HCT116 (cell line): Measurements from ENCODE around the gene ZNF595. TPM values are rescaled to one million over a fixed set of nuclear protein-coding genes. Genes with fewer than 3 reads are reported as not detected.

ENCODE experiments used
- ATAC-seq: fragments of 200-7000 bp; cut with Tn5 transposase; 2 replicates; pipeline ENCODE4 v1.9.1; 2020; ENCODE audit warnings: mild to moderate bottlenecking, moderate library complexity
- BruUV-seq: library from RNA; stranded (reverse); fragments of 400-500 nt; replicated peaks from 2 replicates; lab custom pipeline; 2021; lab: Mats Ljungman, UMichigan
- CTCF ChIA-PET: fragments of 300-600 bp; sonication (Branson Sonifier 250); formaldehyde crosslinking; loops from one replicate; lab custom pipeline; 2021; ENCODE audit warnings: antibody characterized with exemption; lab: Charles Lee
- POLR2A ChIA-PET: fragments of 300-600, 350-600 bp; sonication (Branson Sonifier 250); formaldehyde crosslinking; loops from one replicate; lab custom pipeline; 2021; ENCODE audit warnings: antibody characterized with exemption; lab: Charles Lee
- RAD21 ChIA-PET, 2 experiments: fragments of 300-600 bp; sonication (Branson Sonifier 250); formaldehyde crosslinking; loops; one replicate each; lab custom pipeline; 2023; ENCODE audit warnings: low total read pairs in 2 of 2; ENCODE audit not compliant: uncharacterized antibody in 2 of 2, unreplicated experiment in 2 of 2, low non-redundant PET in 1 of 2; lab: Charles Lee
- DNase-seq: peaks from one replicate; pipeline ENCODE4 v3.0.0-alpha.2; 2010; ENCODE audit warnings: low read depth, low spot score
- H2AFZ ChIP-seq: fragments of 200-600 bp; shearing (Covaris generic), sonication (generic); 2 replicates; pipeline ENCODE4 v1.6.1; 2017; ENCODE audit warnings: low read depth, mixed run types, mixed read lengths, antibody characterized with exemption, low read length; ENCODE audit not compliant: poor library complexity, severe bottlenecking
- H3K27ac ChIP-seq: 2 replicates; pipeline ENCODE4 v1.5.1; 2012; ENCODE audit warnings: low read depth, low read length
- H3K27me3 ChIP-seq: fragments of 200-600 bp; sonication (generic); 2 replicates; pipeline ENCODE4 v1.6.1; 2016; ENCODE audit warnings: mixed run types, low read length, mixed read lengths; ENCODE audit not compliant: insufficient read depth
- H3K36me3 ChIP-seq, 2 experiments: fragments of 200-500 bp in 1 of 2; fragments of 200-600 bp in 1 of 2; sonication (Bioruptor generic) in 1 of 2; sonication (generic) in 1 of 2; 2 replicates each; pipeline versions ENCODE4 v1.5.1 to v1.6.1; 2014 to 2016; ENCODE audit warnings: low read length in 2 of 2, inconsistent platforms in 1 of 2, mixed read lengths in 1 of 2, mixed run types in 1 of 2; ENCODE audit not compliant: insufficient read depth in 2 of 2, control insufficient read depth in 1 of 2
- H3K4me1 ChIP-seq, 2 experiments: fragments of 200-600 bp in 1 of 2; sonication (generic) in 1 of 2; 2 replicates each; pipeline versions ENCODE4 v1.5.1 to v1.6.1; 2012 to 2017; ENCODE audit warnings: low read length in 2 of 2, inconsistent platforms in 1 of 2, mild to moderate bottlenecking in 1 of 2, mixed read lengths in 1 of 2, mixed run types in 1 of 2, moderate library complexity in 1 of 2; ENCODE audit not compliant: insufficient read depth in 2 of 2, control insufficient read depth in 1 of 2
- H3K4me2 ChIP-seq: fragments of 200-600 bp; sonication (generic); 2 replicates; pipeline ENCODE4 v1.6.1; 2017; ENCODE audit warnings: mixed run types, low read length, mixed read lengths
- H3K4me3 ChIP-seq, 2 experiments: fragments of 200-600 bp in 1 of 2; sonication (generic) in 1 of 2; replicated peaks in 1 of 2; 2 replicates each; pipeline ENCODE4 v1.5.1; 2011 to 2016; ENCODE audit warnings: low read length in 2 of 2, control low read depth in 1 of 2, low read depth in 1 of 2, mild to moderate bottlenecking in 1 of 2, mixed read lengths in 1 of 2, mixed run types in 1 of 2
- H3K79me2 ChIP-seq: fragments of 200-600 bp; sonication (generic); 2 replicates; pipeline ENCODE4 v1.6.1; 2017; ENCODE audit warnings: mild to moderate bottlenecking, mixed run types, low read length, moderate library complexity, mixed read lengths; ENCODE audit not compliant: insufficient read depth
- H3K9ac ChIP-seq: fragments of 200-600 bp; sonication (generic); 2 replicates; pipeline ENCODE4 v1.6.1; 2016; ENCODE audit warnings: low read length, mixed read lengths
- H3K9me2 ChIP-seq: fragments of 200-600 bp; sonication (generic), shearing (Covaris generic); 2 replicates; pipeline ENCODE4 v1.6.1; 2017; ENCODE audit warnings: mixed run types, mild to moderate bottlenecking, moderate library complexity; ENCODE audit not compliant: insufficient read depth
- H3K9me3 ChIP-seq, 2 experiments: fragments of 200-500 bp in 1 of 2; fragments of 200-600 bp in 1 of 2; sonication (Bioruptor generic) in 1 of 2; sonication (generic) in 1 of 2; 2 replicates each; pipeline ENCODE4 v1.6.1; 2014 to 2017; ENCODE audit warnings: low read length in 2 of 2, mixed read lengths in 2 of 2, inconsistent platforms in 1 of 2, low read depth in 1 of 2, mild to moderate bottlenecking in 1 of 2, mixed run types in 1 of 2, moderate library complexity in 1 of 2; ENCODE audit not compliant: control insufficient read depth in 1 of 2, insufficient read depth in 1 of 2
- H4K20me1 ChIP-seq: fragments of 200-600 bp; sonication (generic), shearing (Covaris generic); 2 replicates; pipeline ENCODE4 v1.6.1; 2017; ENCODE audit warnings: mixed run types, mild to moderate bottlenecking, moderate library complexity; ENCODE audit not compliant: insufficient read depth
- CBX3 ChIP-seq: IDR thresholded peaks from 2 replicates; pipeline ENCODE4 v1.6.1; 2012; ENCODE audit warnings: low read depth
- CEBPB ChIP-seq: IDR thresholded peaks from 2 replicates; pipeline ENCODE4 v1.6.1; 2012; ENCODE audit warnings: low read depth
- CTCF ChIP-seq, 3 experiments: fragments of 200-600 bp in 1 of 3; sonication (generic) in 1 of 3; IDR thresholded peaks in 2 of 3; conservative IDR thresholded peaks in 1 of 3; 2 replicates each; pipeline ENCODE4 v1.5.1; 2012 to 2017; ENCODE audit warnings: low read depth in 2 of 3, low read length in 2 of 3, antibody characterized with exemption in 1 of 3, borderline replicate concordance in 1 of 3, control low read depth in 1 of 3, mild to moderate bottlenecking in 1 of 3, mixed read lengths in 1 of 3, mixed run types in 1 of 3, moderate library complexity in 1 of 3; ENCODE audit not compliant: insufficient read depth in 1 of 3
- EGR1 ChIP-seq: IDR thresholded peaks from 2 replicates; pipeline ENCODE4 v1.6.1; 2012; ENCODE audit warnings: low read depth
- ELF1 ChIP-seq: IDR thresholded peaks from 2 replicates; pipeline ENCODE4 v1.6.1; 2012; ENCODE audit warnings: low read depth, borderline replicate concordance
- EZH2 ChIP-seq: fragments of 200-600 bp; sonication (generic); IDR thresholded peaks from 2 replicates; pipeline ENCODE4 v1.6.1; 2017; ENCODE audit warnings: antibody characterized with exemption, mixed run types
- FOSL1 ChIP-seq: IDR thresholded peaks from 2 replicates; pipeline ENCODE4 v1.6.1; 2012; ENCODE audit warnings: low read depth
- POLR2A ChIP-seq: IDR thresholded peaks from 2 replicates; pipeline ENCODE4 v1.7.0; 2011; ENCODE audit warnings: borderline replicate concordance; ENCODE audit not compliant: insufficient read depth, insufficient read length; ENCODE audit errors: extremely low read depth
- POLR2AphosphoS5 ChIP-seq: IDR thresholded peaks from 2 replicates; pipeline ENCODE4 v1.6.1; 2011; ENCODE audit warnings: mild to moderate bottlenecking, low read depth, low read length, moderate library complexity
- RAD21 ChIP-seq: IDR thresholded peaks from 2 replicates; pipeline ENCODE4 v1.6.1; 2012; ENCODE audit warnings: low read depth, mild to moderate bottlenecking
- REST ChIP-seq: IDR thresholded peaks from 2 replicates; pipeline ENCODE4 v1.6.1; 2012; ENCODE audit warnings: low read depth
- SIN3A ChIP-seq: IDR thresholded peaks from 2 replicates; pipeline ENCODE4 v1.6.1; 2012; ENCODE audit warnings: low read depth
- SP1 ChIP-seq: IDR thresholded peaks from 2 replicates; pipeline ENCODE4 v1.6.1; 2012; ENCODE audit warnings: low read depth
- TCF7L2 ChIP-seq: IDR thresholded peaks from 2 replicates; pipeline ENCODE4 v1.7.0; 2011; ENCODE audit warnings: borderline replicate concordance, inconsistent platforms; ENCODE audit not compliant: insufficient read depth, insufficient read length; ENCODE audit errors: extremely low read depth
- YY1 ChIP-seq: IDR thresholded peaks from 2 replicates; pipeline ENCODE4 v1.6.1; 2011; ENCODE audit warnings: low read length, low read depth, moderate library complexity, mild to moderate bottlenecking; ENCODE audit not compliant: insufficient replicate concordance; ENCODE audit errors: extremely low read depth
- ZFX ChIP-seq: fragments of 450-650 bp; IDR thresholded peaks from 2 replicates; pipeline ENCODE4 v1.6.1; 2017
- ZNF274 ChIP-seq: fragments of 200-500 bp; sonication (Bioruptor generic); IDR thresholded peaks from 2 replicates; pipeline ENCODE4 v1.6.1; 2014; ENCODE audit warnings: mild to moderate bottlenecking, low read depth, low read length, inconsistent platforms
- intact Hi-C: fragments of 100-400 bp; cut with micrococcal nuclease; formaldehyde crosslinking; loops from 2 replicates; pipeline ENCODE4 v1.10.0; 2022
- total RNA-seq: library from RNA; stranded (reverse); gene quantifications from one replicate; pipeline ENCODE4 v1.2.1, GENCODE V29; 2021; ENCODE audit not compliant: unreplicated experiment
- TF ChIP-seq, protein P1 (sequence below): IDR thresholded peaks from 2 replicates; pipeline ENCODE4 v1.6.1; 2012
- TF ChIP-seq, protein P2 (sequence below): IDR thresholded peaks from 2 replicates; pipeline ENCODE4 v1.6.1; 2012

ZNF595 gene
- total RNA-seq, 1 experiment from 2014 or later = 4.0 TPM

- no peak for ATAC-seq
- TF ChIP-seq ZNF274 (no peak), REST (no peak), EZH2 (no peak), YY1 (no peak), SP1 (no peak), TCF7L2 (no peak), ZFX (no peak), EGR1 (no peak), POLR2A (no peak), CEBPB (no peak), ELF1 (no peak), CBX3 (no peak), CTCF (IDR thresholded peaks at IDR 0.05 in 2 of 3, conservative IDR thresholded peaks at IDR 0.05 in 1 of 3; ENCODE audit: borderline replicate concordance in 1 of 3, insufficient read depth in 1 of 3, low read depth in 2 of 3, low read length in 2 of 3) (no peak), RAD21 (no peak), POLR2AphosphoS5 (no peak), FOSL1 (no peak), SIN3A (no peak)
- TF ChIP-seq, protein P1, sequence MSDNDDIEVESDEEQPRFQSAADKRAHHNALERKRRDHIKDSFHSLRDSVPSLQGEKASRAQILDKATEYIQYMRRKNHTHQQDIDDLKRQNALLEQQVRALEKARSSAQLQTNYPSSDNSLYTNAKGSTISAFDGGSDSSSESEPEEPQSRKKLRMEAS = no peak
- TF ChIP-seq, protein P2, sequence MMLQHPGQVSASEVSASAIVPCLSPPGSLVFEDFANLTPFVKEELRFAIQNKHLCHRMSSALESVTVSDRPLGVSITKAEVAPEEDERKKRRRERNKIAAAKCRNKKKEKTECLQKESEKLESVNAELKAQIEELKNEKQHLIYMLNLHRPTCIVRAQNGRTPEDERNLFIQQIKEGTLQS = no peak
- Histone ChIP-seq H3K4me2 (no peak overlapping the region), H3K9ac (no peak overlapping the region), H4K20me1 (no peaks in the 10 kb centered on the region), H3K4me1 (no peaks in the 10 kb centered on the region), H3K4me3 (no peak overlapping the region), H2AFZ (no peak overlapping the region), H3K79me2 (no peaks in the 10 kb centered on the region), H3K27ac (no peak overlapping the region), H3K27me3 (no peaks in the 10 kb centered on the region), H3K9me3 (peaks cover 39 to 42% of the 10 kb centered on the region in 2 experiments; a peak in 3 of 4 replicates), H3K36me3 (no peaks in the 10 kb centered on the region; a peak in 1 of 4 replicates), H3K9me2 (no peaks in the 10 kb centered on the region)
- ChIA-PET CTCF (no interaction called here), POLR2A (no interaction called here), RAD21 (no interaction called here)
- intact Hi-C loops = no loop called here
- BruUV-seq = no TSS peak
- DNase-seq = no peak
Measured at GRCh38 chr4:85951-86350, 32.8 kb downstream of the ZNF595 start.
